HuH-7 (cell line): Measurements from ENCODE around the gene DENND6B.
A peak's percentile ranks its signal among the peaks of the same experiment; 100 is the strongest.
"Not testable (repeated sequence)": the region's sequence is repeated elsewhere in the genome, so short reads cannot be mapped to it uniquely, and the experiment has no call there.

Source experiments
- DNase-seq: peaks from one replicate; pipeline ENCODE4 v3.0.0; 2011; ENCODE audit warnings: low spot score

DENND6B gene, protein sequence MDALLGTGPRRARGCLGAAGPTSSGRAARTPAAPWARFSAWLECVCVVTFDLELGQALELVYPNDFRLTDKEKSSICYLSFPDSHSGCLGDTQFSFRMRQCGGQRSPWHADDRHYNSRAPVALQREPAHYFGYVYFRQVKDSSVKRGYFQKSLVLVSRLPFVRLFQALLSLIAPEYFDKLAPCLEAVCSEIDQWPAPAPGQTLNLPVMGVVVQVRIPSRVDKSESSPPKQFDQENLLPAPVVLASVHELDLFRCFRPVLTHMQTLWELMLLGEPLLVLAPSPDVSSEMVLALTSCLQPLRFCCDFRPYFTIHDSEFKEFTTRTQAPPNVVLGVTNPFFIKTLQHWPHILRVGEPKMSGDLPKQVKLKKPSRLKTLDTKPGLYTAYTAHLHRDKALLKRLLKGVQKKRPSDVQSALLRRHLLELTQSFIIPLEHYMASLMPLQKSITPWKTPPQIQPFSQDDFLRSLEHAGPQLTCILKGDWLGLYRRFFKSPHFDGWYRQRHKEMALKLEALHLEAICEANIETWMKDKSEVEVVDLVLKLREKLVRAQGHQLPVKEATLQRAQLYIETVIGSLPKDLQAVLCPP

DNA sequence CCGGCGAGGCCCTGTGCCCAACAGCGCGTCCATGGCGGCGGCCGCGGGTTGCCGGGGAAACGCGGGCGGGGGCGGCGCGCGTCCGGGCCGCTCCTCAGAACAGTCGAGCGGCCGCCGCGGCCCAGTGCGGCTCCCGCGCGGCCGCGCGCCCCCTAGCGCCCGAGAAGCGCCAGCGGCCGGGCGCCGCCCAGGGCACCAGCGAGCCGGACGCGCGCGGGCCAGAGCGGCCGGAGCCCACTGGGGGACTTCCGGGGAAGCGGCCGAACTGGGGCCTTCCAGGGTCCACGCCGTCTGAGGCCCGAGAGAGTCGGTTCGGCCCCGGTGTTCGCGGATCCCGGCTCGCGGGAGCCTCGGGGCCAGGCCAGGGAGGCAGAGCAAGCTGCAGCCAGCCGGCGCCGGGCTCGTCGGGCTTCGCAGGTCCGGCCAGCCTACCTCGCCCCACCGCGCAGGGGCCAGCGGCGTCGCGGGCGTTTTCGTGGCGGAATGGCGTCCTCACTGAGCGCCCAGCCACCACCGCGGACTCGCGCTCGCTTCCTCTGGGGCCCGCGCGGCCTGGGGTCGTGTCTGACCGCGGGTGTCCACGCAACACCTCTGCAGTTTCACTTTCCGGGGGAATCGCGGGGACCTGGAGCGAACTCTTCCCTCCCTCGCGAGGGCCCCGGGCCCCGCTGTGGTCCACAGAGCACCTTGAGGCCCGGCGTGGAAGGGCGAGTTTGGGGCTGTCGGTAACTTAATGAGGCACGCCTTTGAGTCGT is at the start of gene DENND6B:
Gene DENND6B (minus strand): TSS at position 57 of the 755 bp plus-strand sequence. CDS start 24 bp downstream, at position 33.
- peak; percentile 90 for DNase-seq

DNA sequence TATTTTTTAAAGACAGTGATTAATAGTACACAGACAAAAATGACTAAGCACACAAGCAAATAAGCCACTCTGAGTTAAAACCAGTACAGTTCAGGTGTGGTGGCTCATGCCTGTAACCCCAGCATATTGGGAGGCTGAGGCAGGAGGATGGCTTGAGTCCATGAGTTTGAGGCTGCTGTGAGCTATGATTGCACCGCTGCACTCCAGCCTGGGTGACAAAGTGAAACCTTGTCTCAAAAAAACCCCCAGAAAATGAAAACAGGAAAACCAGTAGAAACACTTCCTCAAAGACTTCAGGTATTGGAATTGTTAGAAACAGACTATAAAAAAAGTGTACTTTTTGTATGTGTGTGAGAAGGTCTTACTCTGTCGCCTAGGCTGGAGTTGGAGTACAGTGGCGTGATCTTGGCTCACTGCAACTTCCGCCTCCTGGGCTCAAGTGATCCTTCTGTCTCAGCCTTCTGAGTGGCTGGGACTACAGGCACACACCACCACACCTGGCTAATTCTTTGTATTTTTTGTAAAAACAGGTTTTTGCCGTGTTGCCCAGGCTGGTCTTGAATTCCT is 49.4 kb upstream of the DENND6B start:
- DNase-seq, result no peak

DNA sequence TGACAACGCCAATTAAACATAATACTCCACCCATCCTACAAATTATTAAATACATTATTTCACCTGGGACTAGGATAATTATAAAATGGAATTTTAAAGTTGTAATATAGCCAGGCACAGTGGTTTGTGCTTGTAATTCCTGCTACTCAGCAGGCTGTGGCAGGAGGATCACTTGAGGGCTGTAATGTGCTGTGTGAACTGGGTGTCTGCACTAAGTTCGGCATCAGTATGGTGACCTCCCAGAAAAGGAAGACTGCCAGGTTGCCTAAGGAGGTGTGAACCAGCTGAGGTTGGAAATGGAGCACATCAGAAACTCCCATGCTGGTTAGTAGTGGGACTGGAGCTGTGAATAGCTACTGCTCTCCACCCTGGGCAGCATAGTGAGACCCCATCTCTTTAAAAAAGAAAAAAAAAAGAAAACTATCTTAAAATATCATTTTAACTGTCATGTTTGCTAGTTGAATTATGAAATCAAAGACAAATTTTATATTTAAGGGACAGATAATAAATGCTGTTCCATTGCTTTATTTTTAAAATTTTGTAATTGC is 44.4 kb upstream of the DENND6B start:
- DNase-seq, result no peak

DNA sequence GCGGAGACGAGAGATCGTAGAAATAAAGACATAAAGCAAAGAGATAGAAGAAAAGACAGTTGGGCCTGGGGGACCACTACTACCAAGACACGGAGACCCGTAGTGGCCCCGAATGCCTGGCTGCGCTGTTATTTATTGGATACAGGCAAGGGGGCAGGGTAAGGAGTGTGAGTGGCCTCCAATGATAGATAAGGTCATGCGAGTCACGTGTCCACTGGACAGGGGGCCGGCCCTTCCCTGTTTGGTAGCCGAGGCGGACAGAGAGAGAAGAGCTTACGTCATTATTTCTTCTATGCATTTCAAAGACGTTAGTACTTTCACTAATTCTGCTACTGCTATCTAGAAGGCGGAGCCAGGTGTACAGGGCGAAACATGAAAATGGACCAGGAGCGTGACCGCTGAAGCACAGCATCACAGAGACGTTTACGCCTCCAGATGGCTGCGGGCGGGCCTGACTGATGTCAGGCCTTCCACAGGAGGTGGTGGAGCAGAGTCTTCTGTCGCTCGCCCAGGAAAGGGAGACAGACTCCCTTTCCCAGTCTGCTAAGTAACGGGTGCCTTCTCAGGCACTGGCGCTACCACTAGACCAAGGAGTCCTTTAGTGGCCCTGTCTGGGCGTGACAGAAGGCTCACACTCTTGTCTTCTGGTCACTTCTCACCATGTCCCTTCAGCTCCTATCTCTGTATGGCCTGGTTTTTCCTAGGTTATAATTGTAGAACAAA is 41.1 kb upstream of the DENND6B start:
- DNase-seq, result no peak

DNA sequence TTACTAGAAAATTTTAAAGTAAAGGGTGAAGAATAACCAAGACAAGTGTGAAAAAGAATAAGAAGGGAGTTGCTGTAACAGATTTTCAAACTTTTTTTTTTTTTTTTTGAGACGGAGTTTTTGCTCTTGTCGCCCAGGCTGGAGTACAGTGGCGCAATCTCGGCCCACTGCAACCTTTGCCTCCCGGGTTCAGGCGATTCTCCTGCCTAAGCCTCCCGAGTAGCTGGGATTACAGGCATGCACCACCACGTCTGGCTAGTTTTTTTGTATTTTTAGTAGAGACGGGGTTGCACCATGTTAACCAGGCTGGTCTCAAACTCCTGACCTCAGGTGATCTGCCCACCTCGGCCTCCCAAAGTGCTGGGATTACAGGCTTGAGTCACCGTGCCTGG is 37.0 kb upstream of the DENND6B start:
- DNase-seq, result not testable (repeated sequence)

DNA sequence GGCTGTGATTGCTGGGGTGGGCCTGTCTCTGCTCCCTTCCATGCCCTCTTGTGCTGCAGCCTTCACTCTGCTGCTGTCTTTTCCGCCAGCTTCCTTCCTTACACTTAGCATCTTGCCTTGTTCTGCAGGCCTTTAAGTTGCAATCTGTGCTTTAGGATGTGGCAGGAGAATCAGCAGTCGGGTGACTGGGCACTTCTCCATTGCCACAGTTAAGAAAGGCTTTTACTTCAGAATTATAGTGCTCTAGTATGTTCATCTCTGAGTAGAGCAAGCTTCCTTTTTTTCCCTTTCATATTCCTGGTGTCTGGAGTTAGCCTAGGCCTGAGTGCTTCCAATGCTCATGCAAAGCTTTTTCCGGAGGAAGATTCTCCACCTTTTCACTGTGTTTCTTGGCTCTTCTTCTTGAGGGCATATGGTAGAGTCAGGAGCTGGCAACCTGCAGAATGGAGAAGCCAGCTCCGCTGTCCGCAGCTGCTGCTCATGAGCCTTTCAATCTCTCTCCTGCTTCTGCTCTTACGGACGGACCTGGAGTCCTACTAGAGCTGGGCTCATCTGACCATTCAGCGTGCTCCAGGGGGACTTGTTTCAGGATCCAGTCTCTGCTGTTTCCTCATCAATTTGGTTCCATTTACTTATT is 36.5 kb upstream of the DENND6B start:
- DNase-seq, result no peak

DNA sequence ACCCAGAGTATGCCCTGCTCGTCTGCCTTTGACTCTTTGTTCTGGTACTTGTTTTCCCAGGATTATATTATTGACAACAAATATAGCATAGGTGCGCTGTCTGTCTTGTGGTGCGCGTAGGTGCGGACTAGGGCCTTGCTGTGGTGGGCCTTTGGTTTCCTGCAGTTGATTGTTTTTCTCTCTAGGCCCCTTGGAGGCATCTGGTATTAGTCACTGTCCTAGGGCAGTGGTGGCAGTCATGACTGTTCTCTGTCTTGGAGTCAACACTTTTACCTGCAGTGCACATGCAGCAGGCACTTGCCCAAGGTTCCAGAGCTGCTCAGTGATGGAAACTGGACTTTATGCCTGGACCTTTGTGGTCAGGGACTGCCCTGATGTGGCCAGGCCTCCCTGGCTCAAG is 34.9 kb upstream of the DENND6B start:
- DNase-seq, result no peak

DNA sequence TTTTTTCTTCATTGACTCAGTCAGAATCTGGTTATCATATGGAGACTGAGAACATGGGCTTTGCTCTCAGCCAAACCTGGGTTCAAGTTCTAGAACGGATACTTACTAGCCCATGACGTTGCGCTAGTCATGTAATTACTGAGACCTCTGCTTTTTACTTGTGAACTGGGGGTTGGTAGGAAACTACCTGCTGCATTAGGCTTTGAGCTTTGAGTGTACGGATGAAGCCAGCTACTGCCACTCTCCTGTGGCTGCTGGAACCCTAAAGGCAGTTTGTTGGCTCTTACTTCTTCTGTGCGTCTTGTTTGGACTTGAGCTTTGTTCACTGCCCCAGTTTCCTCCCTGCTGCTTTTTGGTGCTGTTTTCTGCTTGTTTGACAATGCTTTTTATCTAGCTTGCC is 34.4 kb upstream of the DENND6B start:
- no peak for DNase-seq

DNA sequence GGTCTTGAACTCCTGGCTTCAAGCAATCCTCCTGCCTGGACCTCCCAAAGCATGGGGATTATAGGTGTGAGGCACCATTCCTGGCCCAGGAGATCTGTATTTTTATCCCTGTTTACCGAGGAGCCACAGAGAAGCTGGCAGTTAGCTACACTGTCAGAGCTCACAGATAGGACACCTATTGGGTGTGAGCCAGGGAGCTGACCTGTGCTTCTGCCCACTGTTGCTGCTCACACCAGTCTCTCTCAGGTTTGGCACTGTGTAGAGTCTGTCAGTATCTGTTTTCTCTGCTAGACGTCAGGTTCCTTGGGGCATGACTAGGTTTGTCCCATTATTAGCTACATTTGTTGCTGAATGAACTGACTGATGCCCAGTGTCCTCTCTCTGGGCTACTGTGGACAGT is 33.8 kb upstream of the DENND6B start:
- DNase-seq, result no peak

DNA sequence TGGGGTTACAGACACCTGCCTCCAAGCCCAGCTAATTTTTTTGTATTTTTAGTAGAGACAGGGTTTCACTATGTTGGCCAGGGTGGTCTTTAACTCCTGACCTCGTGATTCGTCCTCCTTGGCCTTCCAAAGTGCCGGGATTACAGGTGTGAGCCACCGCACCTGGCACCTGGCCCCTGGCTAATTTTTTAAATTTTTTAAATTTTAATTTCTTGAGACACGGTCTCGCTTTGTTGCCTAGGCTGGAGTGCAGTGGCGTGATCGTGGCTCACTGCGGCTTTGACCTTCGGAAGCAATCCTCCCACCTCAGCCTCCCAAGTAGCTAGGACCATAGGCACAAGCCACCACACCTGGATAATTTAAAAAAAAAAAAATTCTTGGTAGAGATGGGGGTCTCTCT is 30.9 kb upstream of the DENND6B start:
- no peak for DNase-seq

DNA sequence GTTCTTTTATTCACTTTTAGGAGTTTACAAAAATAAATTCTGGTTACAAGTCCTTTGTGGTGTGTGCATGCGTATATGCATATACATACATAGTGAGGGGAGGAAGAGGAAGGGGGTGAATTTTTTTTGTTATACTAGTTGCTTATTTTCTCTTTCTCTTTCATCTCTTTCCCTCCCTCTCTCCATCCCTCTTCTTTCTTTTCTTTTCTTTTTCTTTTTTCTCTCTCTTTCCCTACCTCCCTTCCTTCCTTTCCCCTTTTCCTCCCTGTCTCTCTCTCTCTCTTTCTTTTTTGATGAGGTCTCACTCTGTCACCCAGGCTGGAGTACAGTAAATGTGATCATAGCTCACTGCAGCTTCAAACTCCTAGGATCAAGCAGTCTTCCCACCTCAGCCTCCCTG is 30.4 kb upstream of the DENND6B start:
- no peak for DNase-seq

DNA sequence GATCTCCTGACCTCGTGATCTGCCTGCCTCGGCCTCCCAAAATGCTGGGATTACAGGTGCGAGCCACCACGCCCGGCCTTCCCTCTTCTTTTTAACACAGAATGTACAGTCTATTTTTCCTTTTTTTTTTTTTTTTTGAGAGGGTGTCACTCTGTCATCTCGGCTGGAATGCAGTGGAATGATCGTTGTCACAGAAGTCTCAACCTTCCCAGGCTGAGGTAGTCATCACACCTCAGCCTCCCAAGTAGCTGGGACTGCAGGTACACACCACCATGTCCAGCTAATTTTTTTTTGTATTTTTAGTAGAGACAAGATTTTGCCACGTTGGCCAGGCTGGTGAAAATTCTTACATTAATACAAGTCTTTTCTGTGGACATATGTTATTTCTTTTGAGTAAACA is 29.4 kb upstream of the DENND6B start:
- DNase-seq, result no peak

DNA sequence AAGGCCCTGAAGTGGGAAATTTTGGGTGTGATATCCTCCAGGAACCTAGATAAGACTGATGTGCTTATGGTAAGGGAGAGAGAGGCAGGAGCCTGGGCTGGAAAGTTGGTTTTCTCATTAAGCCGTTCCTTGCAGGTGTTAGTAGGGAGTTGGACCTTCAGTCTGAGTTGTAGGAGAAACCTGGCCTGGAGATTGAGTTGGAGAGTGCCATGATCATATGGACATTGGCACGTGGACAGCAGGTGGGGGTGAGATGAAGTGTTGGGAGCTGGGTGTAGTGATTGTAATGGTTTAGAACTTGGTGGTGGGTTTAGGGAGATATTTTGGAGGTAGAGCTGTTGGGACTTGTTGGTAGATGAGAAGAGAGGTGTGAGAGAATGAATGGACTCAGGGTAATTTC is 21.2 kb upstream of the DENND6B start:
- DNase-seq, result no peak

DNA sequence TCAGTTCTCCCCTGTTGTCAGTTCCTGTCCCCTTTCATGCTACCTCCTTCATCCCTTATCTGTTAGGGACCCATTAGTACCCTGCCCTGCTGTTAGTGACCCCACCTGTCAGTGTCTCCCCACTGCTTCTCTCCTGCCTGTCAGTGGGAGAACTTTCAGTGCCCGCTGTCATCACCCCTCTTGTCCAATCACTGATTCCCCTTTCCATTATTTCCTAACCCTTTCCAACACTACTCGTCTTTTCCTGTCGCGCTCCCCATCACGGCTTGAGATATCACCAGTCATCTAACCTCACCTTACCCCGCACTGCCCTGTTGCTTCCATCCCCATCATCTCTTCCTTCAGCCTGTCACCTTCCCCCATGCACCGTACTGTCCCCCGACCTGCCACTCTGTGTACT is 20.3 kb upstream of the DENND6B start:
- DNase-seq, result no peak

DNA sequence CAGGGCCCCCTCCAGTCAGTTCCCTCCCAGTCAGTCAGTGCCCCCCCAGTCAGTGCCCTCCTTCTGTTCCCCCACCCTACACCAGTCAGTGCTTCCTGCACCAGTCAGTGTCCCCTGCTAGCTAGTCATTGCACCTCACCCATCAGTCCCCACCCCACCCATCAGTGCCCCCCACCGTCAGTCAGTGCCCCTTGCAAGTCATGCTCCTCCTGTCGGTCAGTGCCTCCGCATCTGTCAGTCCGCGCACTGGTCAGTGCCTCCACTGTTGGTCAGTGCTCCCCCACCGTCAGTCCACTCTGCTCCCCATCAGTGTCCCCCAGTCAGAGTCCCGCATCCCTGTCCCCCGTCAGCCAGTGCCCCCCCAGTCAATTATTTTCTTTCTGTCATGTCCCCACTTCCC is 19.7 kb upstream of the DENND6B start:
- DNase-seq, result no peak

DNA sequence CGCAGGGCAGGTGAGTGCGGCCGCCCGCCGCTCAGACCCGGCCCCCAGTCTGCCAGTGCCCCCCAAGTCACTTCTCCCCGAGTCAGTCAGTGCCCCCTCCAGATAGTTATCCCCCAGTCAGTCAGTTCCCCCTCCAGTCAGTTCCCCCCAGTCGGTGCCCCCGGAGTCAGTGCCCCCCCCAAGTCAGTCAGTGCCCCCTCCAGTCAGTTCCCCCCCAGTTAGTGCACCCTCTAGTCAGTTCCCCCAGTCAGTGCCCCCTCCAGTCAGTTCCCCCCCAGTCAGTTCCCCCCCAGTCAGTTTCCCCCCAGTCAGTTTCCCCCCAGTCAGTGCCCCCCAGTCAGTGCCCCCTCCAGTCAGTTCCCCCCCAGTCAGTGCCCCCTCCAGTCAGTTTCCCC is 16.7 kb upstream of the DENND6B start:
- DNase-seq, result no peak

DNA sequence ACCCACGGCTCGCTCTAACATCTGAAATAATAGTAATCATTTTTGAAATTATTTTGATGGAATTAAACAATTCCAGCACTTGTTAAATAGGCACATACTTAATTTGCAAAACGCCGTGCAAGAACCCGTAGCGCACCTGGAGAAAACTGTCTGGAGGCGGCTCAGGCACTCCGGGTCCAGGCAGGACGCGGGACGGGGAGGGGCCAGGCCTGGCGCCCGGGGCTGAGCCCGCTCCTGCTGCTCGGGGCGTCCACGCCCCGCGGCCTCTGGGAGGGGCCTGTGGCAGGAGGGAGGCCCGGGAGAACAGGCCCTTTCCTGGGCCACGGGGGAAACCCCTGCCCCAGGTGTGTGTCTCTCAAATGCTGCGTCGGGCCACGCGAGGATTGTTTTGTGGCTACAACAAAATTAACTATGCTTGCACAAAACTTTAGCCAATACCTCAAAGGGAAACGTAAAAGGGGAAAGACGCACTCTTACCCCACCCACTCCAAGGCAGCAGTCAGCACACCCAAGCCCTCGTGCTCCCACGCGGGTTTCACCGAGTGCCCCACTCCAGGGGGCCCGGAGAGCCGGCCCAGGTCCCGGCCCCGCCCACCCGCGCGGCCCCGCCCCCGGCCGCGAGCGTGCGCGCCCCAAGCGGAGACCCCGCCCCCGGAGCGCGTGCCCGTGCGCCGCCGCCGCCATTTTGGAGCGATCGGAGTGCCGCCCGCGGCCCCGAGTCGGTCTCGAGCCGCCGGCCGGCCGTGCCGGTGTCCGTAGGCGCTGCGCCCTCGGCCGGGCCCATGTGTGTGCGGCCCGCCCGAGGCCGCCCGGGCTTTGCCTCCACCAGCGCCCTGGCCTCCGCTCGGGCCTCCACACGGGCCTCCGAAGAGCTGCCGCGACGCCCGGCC is 16.1 kb upstream of the DENND6B start, which contains the start of gene PPP6R2:
Gene PPP6R2 (plus strand): TSS at position 677 of the 890 bp plus-strand sequence. CDS start 50,582 bp downstream, outside the sequence.
- DNase-seq, result peak; percentile 75

DNA sequence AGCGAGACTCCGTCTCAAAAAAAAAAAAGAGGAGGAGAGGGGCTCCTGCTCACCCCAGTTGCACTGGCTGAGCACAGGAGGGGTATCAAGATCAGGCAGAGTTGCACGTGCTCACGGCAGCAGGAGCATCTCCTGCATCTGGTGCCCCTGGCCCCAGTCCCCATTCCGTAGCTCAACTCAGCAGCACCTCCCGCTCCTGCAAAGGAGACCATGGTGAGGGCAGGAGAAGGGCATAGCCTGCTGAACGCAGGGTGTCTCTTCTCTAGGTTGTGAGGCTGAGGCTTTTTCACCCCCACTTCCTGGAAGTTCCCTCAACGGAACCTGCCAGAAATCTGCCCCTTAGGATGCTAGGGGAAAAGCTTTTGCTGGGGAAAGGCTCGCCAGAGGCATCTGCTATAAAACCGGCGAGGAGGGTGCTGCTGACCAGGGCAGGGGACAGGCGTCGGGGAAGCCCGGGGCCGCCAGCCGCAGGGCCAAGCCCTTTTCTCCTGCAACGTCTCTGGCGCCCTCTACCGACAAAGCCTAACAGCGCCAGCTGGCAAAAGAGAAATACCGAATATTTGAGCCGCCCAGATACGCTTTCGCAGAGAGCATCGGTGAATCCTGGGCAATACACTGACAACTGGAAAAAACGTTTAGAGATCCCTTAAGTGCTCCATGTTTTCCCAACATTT is 15.3 kb upstream of the DENND6B start:
- peak; percentile 81 for DNase-seq
